ENCODE measurements around the gene OGFOD3.
"Not testable (repeated sequence)": the region's sequence is repeated elsewhere in the genome, so short reads cannot be mapped to it uniquely, and the experiment has no call there.

Gene OGFOD3

DNA sequence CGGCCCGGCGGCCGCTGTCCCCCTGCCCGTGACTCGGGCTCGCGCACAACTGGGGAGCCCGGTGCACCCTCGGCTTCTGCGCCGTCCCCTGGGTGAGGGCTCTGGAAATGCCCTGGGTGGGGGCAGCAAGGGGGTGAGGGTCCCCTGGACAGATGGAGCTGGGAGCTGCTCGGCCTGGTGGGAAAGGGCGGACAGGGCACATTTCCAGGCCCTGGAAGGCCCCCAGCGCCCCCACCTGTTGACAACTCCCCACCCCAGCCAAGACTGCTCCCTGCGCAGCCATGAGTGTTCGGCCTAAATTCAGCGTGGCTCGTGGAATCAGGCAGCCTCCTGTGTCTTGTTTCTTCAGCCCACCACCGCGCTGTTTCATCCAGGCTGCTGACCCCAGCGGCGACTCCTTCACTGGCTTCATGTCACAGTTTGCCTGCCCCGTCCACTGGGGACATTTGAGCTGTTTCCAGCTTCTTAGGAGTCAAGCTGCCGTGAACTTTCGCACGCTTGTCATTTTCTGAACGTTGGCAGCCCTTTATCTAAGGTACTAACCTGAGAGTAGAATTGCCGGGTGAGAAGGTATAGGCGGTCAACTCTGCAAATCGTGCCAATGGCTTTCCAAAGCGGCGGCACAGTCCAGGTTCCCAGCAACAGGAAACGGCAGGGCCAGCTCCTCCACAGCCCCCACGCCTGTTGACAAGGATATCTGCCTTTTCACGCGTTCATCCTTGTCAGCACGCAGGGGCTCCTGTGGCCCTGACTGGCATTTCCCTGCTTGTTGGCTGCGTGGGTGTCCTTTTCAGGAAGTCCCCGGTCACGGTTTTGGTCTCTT, 45.9 kb downstream of the OGFOD3 start:
- TF ChIP-seq POLR2A (IDR thresholded peaks at IDR 0.05; ENCODE audit: low read depth, low read length): no peak
- peak; percentile 41; the same call in 1 of the 2 replicates for TF ChIP-seq SPI1 (IDR thresholded peaks at IDR 0.05; ENCODE audit: low read depth, low read length)
- no peak for FAIRE-seq
- DNase-seq (ENCODE audit: insufficient read length, low spot score): no peak

DNA sequence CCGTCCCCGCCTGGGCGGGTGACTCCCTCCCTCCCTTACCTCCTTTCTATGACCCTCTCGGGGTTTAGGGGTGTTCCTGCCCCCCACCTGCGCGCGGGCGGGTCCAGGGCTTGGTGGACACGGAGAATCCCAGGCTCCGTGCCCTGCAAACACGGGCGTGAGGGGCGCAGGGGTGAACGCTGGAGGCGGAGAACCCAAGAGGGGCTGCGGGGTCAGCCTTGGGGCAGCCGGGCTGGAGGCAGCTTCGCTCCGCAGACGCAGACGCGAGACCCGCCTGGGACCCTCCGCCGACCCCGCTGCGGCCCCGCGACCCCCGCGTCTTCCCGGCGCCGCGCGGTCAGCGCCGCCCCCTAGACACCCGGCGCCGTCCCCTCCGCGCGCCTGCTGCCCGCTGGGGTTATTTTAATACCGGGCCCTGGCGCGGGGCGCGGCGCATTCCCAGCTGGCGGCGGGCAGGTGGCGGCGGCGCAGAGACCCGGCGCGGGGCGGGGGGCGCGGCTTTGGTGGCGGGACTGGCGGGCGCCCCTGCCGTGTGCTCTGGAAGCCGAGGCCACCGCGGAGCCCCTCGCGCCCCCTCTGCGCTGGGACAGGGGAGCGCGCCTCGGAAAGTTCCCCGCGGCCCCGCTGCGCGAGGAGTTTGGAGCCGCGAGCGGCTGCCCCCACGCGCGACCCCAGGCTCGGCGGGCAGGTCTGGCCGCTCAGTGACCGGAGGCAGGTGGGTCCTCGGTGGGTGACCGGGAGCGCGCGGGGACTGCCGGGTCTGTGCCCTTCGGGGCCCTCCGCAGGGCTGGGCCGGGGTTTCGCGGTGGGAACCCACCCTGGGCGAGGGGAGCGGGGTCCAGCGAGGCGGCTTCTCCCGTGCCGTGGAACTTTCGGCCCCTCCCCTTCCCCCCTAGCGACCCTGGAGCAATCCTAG, 46.8 kb downstream of the OGFOD3 start, which contains the start of gene UTS2R:
Gene UTS2R (plus strand): TSS at position 433 of the 916 bp plus-strand sequence. CDS start 2,560 bp downstream, outside the sequence.
- TF ChIP-seq TAF1 (IDR thresholded peaks at IDR 0.05; ENCODE audit: low read depth, low read length) (no peak), PAX5 (IDR thresholded peaks at IDR 0.05; ENCODE audit: insufficient read depth, low read length, severe bottlenecking) (no peak), POLR2A (IDR thresholded peaks at IDR 0.05; ENCODE audit: low read depth, low read length) (no peak), POLR2AphosphoS5 (IDR thresholded peaks at IDR 0.05; ENCODE audit: low read depth, low read length) (no peak), SPI1 (IDR thresholded peaks at IDR 0.05; ENCODE audit: low read depth, low read length) (no peak)
- FAIRE-seq: no peak
- no peak for DNase-seq (ENCODE audit: insufficient read length, low spot score)

GRCh38 chr17:82370471-82371332, 47.7 kb downstream of the OGFOD3 start:
- no peak for TF ChIP-seq PAX5 (IDR thresholded peaks at IDR 0.05; ENCODE audit: insufficient read depth, low read length, severe bottlenecking)
- TF ChIP-seq TAF1 (IDR thresholded peaks at IDR 0.05; ENCODE audit: low read depth, low read length): no peak
- no peak for TF ChIP-seq POLR2AphosphoS5 (IDR thresholded peaks at IDR 0.05; ENCODE audit: low read depth, low read length)
- no peak for TF ChIP-seq POU2F2 (IDR thresholded peaks at IDR 0.05; ENCODE audit: low read depth, low read length)
- TF ChIP-seq SPI1 (IDR thresholded peaks at IDR 0.05; ENCODE audit: low read depth, low read length): no peak
- no peak for TF ChIP-seq POLR2A (IDR thresholded peaks at IDR 0.05; ENCODE audit: low read depth, low read length)
- FAIRE-seq (peak; percentile 97), DNase-seq (ENCODE audit: insufficient read length, low spot score) (peak; percentile 62)

GRCh38 chr17:82369211-82369610, 49.2 kb downstream of the OGFOD3 start:
- no peak for FAIRE-seq
- no peak for TF ChIP-seq POLR2AphosphoS5 (IDR thresholded peaks at IDR 0.05; ENCODE audit: low read depth, low read length)
- no peak for TF ChIP-seq PAX5 (IDR thresholded peaks at IDR 0.05; ENCODE audit: insufficient read depth, low read length, severe bottlenecking)
- no peak for TF ChIP-seq TAF1 (IDR thresholded peaks at IDR 0.05; ENCODE audit: low read depth, low read length)
- no peak for TF ChIP-seq POU2F2 (IDR thresholded peaks at IDR 0.05; ENCODE audit: low read depth, low read length)
- TF ChIP-seq SPI1 (IDR thresholded peaks at IDR 0.05; ENCODE audit: low read depth, low read length): no peak
- TF ChIP-seq POLR2A (IDR thresholded peaks at IDR 0.05; ENCODE audit: low read depth, low read length): no peak
- no peak for DNase-seq (ENCODE audit: insufficient read length, low spot score)

- no peak for DNase-seq (ENCODE audit: insufficient read length, low spot score)
- TF ChIP-seq POLR2A (IDR thresholded peaks at IDR 0.05; ENCODE audit: low read depth, low read length): no peak
- TF ChIP-seq PAX5 (IDR thresholded peaks at IDR 0.05; ENCODE audit: insufficient read depth, low read length, severe bottlenecking): no peak
- no peak for FAIRE-seq
These were observed 50.5 kb downstream of the OGFOD3 start for GRCh38 chr17:82367724-82368524.

- no peak for TF ChIP-seq POU2F2 (IDR thresholded peaks at IDR 0.05; ENCODE audit: low read depth, low read length)
- DNase-seq (ENCODE audit: insufficient read length, low spot score): no peak
- no peak for FAIRE-seq
These were observed 51.6 kb downstream of the OGFOD3 start for GRCh38 chr17:82366749-82367148.

DNA sequence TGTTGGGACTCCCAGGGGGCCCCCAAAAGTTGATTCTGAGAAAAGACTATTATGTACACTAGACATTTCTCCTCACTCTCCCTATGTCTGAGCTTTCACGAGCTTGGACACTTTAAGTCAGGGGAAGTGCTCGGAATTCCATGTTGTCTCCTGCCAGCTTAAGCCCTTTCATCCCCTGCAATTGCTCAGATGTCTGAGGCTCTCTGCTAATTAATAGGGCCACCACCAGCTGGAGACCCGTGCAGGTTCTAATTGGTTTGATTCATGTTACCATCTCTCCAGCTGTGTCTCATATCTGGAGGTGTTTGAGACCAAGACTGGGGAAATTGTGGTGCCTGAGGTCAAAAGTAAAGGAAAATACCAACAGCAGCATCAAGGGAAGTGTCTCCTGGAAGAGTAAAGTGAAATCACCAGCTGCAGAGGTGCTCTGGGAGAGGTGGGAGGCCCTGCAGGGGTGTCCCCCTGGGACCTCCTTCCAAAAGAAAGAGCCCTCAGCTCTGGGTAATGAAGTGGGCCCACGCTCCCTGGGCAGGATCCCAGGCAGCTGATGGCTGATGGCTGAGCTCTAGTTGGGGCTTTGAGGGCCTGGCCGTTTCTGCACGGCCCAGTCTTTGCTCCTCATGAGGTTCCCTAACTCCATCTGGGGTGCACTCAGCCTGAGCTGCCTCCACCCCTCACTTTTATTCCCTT, 52.6 kb downstream of the OGFOD3 start:
- no peak for DNase-seq (ENCODE audit: insufficient read length, low spot score)
- no peak for FAIRE-seq
- no peak for TF ChIP-seq POLR2AphosphoS5 (IDR thresholded peaks at IDR 0.05; ENCODE audit: low read depth, low read length)

DNA sequence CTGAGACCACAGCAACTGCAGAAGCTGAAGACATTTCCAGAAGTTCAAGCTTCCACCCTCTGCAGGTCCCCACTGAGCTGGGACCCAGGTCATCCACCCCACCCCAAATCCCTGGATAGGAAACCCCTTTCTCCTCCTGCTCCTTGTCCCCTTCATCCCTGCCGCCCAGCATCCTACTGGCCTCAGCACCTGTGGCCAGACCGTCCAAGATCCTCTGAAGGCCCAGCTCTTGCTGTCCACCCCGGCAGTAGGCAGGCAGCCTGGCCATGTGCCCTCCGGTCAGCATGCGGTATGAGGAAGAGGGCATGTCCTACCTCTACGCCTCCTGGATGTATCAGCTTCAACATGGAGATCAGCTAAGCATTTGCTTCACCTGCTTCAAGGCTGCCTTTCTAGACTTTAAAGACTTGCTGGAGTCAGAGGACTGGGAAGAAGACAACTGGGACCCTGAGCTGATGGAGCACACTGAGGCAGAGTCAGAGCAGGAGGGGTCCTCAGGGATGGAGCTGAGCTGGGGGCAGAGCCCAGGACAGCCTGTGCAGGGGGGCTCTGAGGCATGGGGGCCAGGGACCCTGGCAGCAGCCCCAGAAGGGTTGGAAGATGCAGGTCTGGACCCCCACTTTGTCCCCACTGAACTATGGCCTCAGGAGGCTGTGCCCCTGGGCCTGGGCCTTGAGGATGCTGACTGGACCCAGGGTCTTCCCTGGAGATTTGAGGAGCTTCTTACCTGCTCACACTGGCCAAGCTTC, 56.3 kb downstream of the OGFOD3 start:
- FAIRE-seq: no peak

GRCh38 chr17:82359451-82360074, 58.8 kb downstream of the OGFOD3 start:
- not testable (repeated sequence) for FAIRE-seq

More for the DNA sequence above, 56.3 kb downstream of the OGFOD3 start:
- no peak for DNase-seq (ENCODE audit: insufficient read length, low spot score)
- TF ChIP-seq TAF1 (IDR thresholded peaks at IDR 0.05; ENCODE audit: low read depth, low read length) (no peak), SPI1 (IDR thresholded peaks at IDR 0.05; ENCODE audit: low read depth, low read length) (no peak), PAX5 (IDR thresholded peaks at IDR 0.05; ENCODE audit: insufficient read depth, low read length, severe bottlenecking) (no peak), POLR2A (IDR thresholded peaks at IDR 0.05; ENCODE audit: low read depth, low read length) (no peak), POLR2AphosphoS5 (IDR thresholded peaks at IDR 0.05; ENCODE audit: low read depth, low read length) (no peak), POU2F2 (IDR thresholded peaks at IDR 0.05; ENCODE audit: low read depth, low read length) (no peak)

More at GRCh38 chr17:82359451-82360074, 58.8 kb downstream of the OGFOD3 start:
- not testable (repeated sequence) for DNase-seq (ENCODE audit: insufficient read length, low spot score)

All from GM12891 (cell line).